IMR-90 (cell line): ENCODE measurements around the gene CNTN5.

ENCODE experiments used
- BHLHE40 ChIP-seq: fragments of 150-350 bp; IDR thresholded peaks from 2 replicates; pipeline ENCODE4 v1.6.1; 2016; ENCODE audit warnings: mild to moderate bottlenecking, low read depth, low read length
- CEBPB ChIP-seq: IDR thresholded peaks from 2 replicates; pipeline ENCODE4 v1.6.1; 2012; ENCODE audit warnings: low read depth, low read length, improper control_type of control experiment
- CHD1 ChIP-seq: IDR thresholded peaks from 2 replicates; pipeline ENCODE4 v1.6.1; 2012; ENCODE audit warnings: low read depth, low read length, improper control_type of control experiment
- NFE2L2 ChIP-seq: fragments of 150-350 bp; IDR thresholded peaks from 2 replicates; pipeline ENCODE4 v1.6.1; 2016; ENCODE audit warnings: low read depth, mild to moderate bottlenecking, low read length
- POLR2A ChIP-seq: IDR thresholded peaks from 2 replicates; pipeline ENCODE4 v1.6.1; 2012; ENCODE audit warnings: mild to moderate bottlenecking, low read depth, low read length
- RAD21 ChIP-seq: IDR thresholded peaks from 2 replicates; pipeline ENCODE4 v1.6.1; 2012; ENCODE audit warnings: low read length, improper control_type of control experiment
- TF ChIP-seq, protein P1 (sequence below): conservative IDR thresholded peaks from 2 replicates; pipeline ENCODE4 v1.5.1; 2012; ENCODE audit warnings: mild to moderate bottlenecking, low read depth, low read length, improper control_type of control experiment
- TF ChIP-seq, protein P2 (sequence below): fragments of 150-350 bp; IDR thresholded peaks from 2 replicates; pipeline ENCODE4 v1.6.1; 2016; ENCODE audit warnings: low read depth, mild to moderate bottlenecking, low read length, moderate library complexity, borderline replicate concordance

DNA sequence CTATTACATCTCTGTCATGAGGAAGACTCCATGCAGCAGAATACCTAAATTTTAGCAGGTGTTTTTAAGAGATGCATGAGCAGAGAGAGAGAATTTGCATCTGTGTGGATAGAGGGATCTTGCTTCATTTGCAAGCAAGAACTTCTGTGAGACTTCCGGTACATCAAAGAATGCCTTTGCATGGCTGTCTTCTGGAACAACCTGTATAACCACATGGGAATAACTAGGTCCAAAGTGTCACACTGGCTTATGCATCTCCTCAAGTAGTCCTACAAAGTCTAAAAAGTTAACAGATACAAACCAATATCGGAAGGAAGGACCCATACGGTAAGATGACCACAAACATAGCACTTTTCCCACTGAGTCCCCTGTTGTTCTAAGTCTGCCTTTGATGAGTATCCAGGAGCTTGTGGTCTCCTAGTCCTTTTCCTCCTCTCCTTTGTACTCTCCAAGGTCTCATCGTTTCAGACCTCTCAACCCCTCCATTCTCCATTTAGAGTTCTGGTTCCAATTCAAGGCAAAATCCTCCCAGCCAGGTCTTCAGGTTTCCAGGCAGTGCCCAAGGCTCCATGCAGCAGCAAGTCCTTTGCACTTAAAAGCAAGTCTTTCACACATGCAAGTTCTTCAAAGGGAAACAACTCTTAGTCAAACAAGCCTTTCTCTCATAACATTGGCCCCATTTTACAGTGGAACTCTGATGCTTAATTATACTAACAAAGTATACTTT, 1084.7 kb downstream of the CNTN5 start:
- TF ChIP-seq, protein P1, sequence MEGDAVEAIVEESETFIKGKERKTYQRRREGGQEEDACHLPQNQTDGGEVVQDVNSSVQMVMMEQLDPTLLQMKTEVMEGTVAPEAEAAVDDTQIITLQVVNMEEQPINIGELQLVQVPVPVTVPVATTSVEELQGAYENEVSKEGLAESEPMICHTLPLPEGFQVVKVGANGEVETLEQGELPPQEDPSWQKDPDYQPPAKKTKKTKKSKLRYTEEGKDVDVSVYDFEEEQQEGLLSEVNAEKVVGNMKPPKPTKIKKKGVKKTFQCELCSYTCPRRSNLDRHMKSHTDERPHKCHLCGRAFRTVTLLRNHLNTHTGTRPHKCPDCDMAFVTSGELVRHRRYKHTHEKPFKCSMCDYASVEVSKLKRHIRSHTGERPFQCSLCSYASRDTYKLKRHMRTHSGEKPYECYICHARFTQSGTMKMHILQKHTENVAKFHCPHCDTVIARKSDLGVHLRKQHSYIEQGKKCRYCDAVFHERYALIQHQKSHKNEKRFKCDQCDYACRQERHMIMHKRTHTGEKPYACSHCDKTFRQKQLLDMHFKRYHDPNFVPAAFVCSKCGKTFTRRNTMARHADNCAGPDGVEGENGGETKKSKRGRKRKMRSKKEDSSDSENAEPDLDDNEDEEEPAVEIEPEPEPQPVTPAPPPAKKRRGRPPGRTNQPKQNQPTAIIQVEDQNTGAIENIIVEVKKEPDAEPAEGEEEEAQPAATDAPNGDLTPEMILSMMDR: no peak
- TF ChIP-seq POLR2A (no peak), CHD1 (no peak), CEBPB (no peak), BHLHE40 (no peak), RAD21 (no peak), NFE2L2 (no peak)
- TF ChIP-seq, protein P2, sequence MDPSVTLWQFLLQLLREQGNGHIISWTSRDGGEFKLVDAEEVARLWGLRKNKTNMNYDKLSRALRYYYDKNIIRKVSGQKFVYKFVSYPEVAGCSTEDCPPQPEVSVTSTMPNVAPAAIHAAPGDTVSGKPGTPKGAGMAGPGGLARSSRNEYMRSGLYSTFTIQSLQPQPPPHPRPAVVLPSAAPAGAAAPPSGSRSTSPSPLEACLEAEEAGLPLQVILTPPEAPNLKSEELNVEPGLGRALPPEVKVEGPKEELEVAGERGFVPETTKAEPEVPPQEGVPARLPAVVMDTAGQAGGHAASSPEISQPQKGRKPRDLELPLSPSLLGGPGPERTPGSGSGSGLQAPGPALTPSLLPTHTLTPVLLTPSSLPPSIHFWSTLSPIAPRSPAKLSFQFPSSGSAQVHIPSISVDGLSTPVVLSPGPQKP: no peak
